GM12891 (cell line): Measurements from ENCODE around the gene TARS2.

Source experiments
- POLR2A ChIP-seq: IDR thresholded peaks from 2 replicates; pipeline ENCODE4 v1.6.1; 2011; ENCODE audit warnings: low read depth, low read length, control low read depth
- POLR2AphosphoS5 ChIP-seq: IDR thresholded peaks from 2 replicates; pipeline ENCODE4 v1.6.1; 2011; ENCODE audit warnings: low read depth, low read length, control low read depth
- TAF1 ChIP-seq: IDR thresholded peaks from 2 replicates; pipeline ENCODE4 v1.6.1; 2011; ENCODE audit warnings: low read depth, low read length, control low read depth

DNA sequence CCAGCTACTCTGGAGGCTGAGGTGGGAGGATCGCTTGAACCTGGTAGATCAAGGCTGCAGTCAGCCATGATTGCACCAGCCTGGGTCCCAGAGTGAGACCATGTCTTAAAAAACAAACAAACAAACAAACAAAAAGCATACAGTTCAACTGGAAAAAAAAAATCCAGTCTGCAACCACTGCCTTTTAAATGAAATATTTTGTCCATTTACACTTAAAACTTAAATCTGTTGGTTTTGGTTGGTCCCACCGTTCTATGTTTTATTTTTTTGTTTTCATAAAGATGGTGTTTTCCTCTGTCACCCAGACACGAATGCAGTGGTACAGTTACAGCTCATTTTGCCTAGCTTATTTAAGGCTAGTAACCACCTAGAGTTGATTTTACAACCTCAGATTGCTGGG, 38.1 kb downstream of the TARS2 start:
- TF ChIP-seq POLR2AphosphoS5 (no peak), TAF1 (no peak), POLR2A (no peak)
